ENCODE data around the gene SLC7A8.

Gene SLC7A8

DNA sequence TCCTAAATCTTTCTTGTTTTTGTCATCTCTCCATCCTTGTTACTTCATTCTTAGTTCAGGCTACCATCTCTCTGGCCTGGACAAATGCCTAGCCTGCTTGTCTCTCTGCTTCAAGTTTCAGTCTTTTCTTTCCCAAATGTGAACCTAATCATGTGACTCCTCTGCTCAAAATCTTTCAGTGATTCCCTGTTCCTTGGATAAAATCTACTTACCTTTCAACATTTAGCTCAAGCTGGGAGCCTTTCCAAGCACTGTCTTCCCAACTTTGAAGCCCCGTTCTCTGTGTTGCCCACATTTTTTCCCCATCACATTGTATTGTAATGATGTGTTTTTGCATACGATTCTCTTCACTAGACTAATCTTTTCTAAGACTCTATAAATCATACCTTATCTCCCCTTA, 24.7 kb downstream of the SLC7A8 start:
- Histone ChIP-seq H3K4me1 (ENCODE audit: control insufficient read depth, insufficient read depth, low read length) (peaks cover 52% of the 10 kb centered on the region), H3K27ac (ENCODE audit: low read depth, low read length) (peak overlapping the region; percentile 82), H3K36me3 (ENCODE audit: control insufficient read depth, insufficient read depth, low read length) (peaks cover 26% of the 10 kb centered on the region), H3K9me3 (ENCODE audit: control insufficient read depth, insufficient read depth, low read length) (no peaks in the 10 kb centered on the region), H3K9ac (ENCODE audit: low read depth, low read length) (no peak overlapping the region), H3K4me3 (ENCODE audit: low read depth, low read length) (no peak overlapping the region), H3K27me3 (ENCODE audit: control insufficient read depth, insufficient read depth, low read length) (no peaks in the 10 kb centered on the region)

DNA sequence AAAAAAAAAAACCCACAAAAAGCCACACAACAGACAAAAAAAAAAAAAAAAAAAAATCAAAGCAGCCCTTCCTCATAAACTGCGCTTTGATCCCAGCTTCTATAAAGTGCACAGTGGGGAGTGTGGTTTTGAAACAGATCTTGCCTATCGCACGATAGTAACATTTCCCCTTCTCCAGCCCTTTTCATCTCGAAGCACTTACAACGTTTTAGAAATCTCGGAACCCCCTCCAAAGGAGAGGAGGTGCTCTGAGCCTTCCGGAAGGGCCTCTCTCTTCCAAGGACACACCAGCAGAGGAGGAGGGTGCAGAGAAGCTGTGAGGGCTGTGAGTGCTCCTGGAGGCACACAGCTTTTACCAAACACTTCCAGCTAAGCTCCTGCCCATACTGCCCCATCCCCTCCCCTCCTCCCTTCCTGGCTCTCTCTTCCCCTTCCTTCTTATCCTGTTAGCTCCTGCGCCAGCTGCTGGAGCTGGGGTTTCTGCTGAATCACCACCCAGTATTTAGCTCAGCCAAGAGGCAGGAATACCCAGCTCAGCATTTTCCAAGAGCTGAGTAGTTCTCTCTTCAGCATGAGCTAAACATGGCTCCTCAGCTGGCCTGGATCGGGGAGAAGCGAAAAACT, 28.4 kb downstream of the SLC7A8 start:
- Histone ChIP-seq H3K4me1 (ENCODE audit: control insufficient read depth, insufficient read depth, low read length) (peaks cover 28% of the 10 kb centered on the region), H3K4me3 (ENCODE audit: low read depth, low read length) (no peak overlapping the region), H3K27ac (ENCODE audit: low read depth, low read length) (peak overlapping the region; percentile 60), H3K36me3 (ENCODE audit: control insufficient read depth, insufficient read depth, low read length) (peaks cover 34% of the 10 kb centered on the region), H3K27me3 (ENCODE audit: control insufficient read depth, insufficient read depth, low read length) (no peaks in the 10 kb centered on the region), H3K9me3 (ENCODE audit: control insufficient read depth, insufficient read depth, low read length) (no peaks in the 10 kb centered on the region), H3K9ac (ENCODE audit: low read depth, low read length) (no peak overlapping the region)

DNA sequence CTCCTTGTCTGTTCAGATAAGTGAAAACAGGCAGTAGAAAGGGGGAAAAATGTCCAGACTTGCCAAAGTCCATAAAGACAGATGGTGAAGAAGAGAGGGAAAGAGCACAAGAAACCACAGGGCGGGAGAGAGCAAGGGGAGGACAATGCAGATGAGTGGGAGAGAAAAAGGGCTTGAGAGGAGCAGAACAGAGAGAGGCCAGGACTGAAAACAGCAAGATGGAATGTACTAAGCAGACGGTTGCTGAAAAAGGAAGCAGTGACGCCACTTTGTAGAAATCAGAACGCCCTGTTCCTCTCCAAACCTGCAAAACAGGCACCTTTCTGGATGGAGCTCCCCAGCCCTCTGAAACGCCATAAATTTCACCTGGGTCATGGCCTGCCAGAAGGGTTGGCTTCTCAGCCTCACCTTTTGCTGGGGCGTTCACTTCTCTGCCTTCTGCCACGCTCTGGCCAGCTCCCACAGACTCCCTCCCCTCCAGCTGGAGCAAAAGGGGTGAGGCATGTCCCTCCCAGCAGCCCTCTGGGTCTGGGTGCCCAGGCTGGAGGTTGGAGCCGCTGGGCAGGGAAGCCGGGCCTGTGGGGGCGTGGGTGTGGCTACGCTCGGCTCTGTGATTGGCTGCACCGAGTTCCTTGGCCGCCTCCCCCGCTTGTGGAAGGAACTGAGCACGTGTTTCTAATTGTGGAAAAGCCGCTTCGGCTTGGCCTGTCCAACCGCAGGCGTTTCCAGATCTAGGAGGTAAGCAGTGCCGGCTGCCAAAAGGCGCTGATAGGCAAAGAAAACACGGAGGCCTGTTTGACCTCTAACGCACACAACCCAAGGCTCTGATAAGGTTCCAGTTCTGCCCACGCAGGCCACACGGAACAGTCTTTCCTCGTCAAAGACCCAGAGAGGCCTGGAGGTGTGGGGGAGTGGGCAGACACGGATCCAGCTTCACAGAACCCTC, 29.3 kb downstream of the SLC7A8 start:
- no peaks in the 10 kb centered on the region for H3K9me3 ChIP-seq (ENCODE audit: control insufficient read depth, insufficient read depth, low read length)
- H3K4me1 ChIP-seq (ENCODE audit: control insufficient read depth, insufficient read depth, low read length), result peaks cover 19% of the 10 kb centered on the region
- no peaks in the 10 kb centered on the region for H3K27me3 ChIP-seq (ENCODE audit: control insufficient read depth, insufficient read depth, low read length)
- peaks cover 31% of the 10 kb centered on the region for H3K36me3 ChIP-seq (ENCODE audit: control insufficient read depth, insufficient read depth, low read length)
- H3K9ac ChIP-seq (ENCODE audit: low read depth, low read length), result no peak overlapping the region
- no peak overlapping the region for H3K4me3 ChIP-seq (ENCODE audit: low read depth, low read length)
- H3K27ac ChIP-seq (ENCODE audit: low read depth, low read length), result peak overlapping the region; percentile 21

- Histone ChIP-seq H3K4me3 (ENCODE audit: low read depth, low read length) (no peak overlapping the region), H3K36me3 (ENCODE audit: control insufficient read depth, insufficient read depth, low read length) (peaks cover 22% of the 10 kb centered on the region)
These were observed 32.1 kb downstream of the SLC7A8 start for GRCh38 chr14:23151342-23151741.

GRCh38 chr14:23149745-23150144, 33.7 kb downstream of the SLC7A8 start:
- Histone ChIP-seq H3K27ac (ENCODE audit: low read depth, low read length) (no peak overlapping the region), H3K9me3 (ENCODE audit: control insufficient read depth, insufficient read depth, low read length) (no peaks in the 10 kb centered on the region), H3K4me1 (ENCODE audit: control insufficient read depth, insufficient read depth, low read length) (peaks cover 4% of the 10 kb centered on the region; the same call in 1 of the 2 replicates), H3K36me3 (ENCODE audit: control insufficient read depth, insufficient read depth, low read length) (peaks cover 23% of the 10 kb centered on the region), H3K9ac (ENCODE audit: low read depth, low read length) (no peak overlapping the region), H3K4me3 (ENCODE audit: low read depth, low read length) (no peak overlapping the region), H3K27me3 (ENCODE audit: control insufficient read depth, insufficient read depth, low read length) (no peaks in the 10 kb centered on the region)

More at GRCh38 chr14:23151342-23151741, 32.1 kb downstream of the SLC7A8 start:
- H3K27me3 ChIP-seq (ENCODE audit: control insufficient read depth, insufficient read depth, low read length), result no peaks in the 10 kb centered on the region
- H3K9ac ChIP-seq (ENCODE audit: low read depth, low read length), result no peak overlapping the region
- no peak overlapping the region for H3K27ac ChIP-seq (ENCODE audit: low read depth, low read length)
- H3K4me1 ChIP-seq (ENCODE audit: control insufficient read depth, insufficient read depth, low read length), result peaks cover 14% of the 10 kb centered on the region
- no peaks in the 10 kb centered on the region for H3K9me3 ChIP-seq (ENCODE audit: control insufficient read depth, insufficient read depth, low read length)

DNA sequence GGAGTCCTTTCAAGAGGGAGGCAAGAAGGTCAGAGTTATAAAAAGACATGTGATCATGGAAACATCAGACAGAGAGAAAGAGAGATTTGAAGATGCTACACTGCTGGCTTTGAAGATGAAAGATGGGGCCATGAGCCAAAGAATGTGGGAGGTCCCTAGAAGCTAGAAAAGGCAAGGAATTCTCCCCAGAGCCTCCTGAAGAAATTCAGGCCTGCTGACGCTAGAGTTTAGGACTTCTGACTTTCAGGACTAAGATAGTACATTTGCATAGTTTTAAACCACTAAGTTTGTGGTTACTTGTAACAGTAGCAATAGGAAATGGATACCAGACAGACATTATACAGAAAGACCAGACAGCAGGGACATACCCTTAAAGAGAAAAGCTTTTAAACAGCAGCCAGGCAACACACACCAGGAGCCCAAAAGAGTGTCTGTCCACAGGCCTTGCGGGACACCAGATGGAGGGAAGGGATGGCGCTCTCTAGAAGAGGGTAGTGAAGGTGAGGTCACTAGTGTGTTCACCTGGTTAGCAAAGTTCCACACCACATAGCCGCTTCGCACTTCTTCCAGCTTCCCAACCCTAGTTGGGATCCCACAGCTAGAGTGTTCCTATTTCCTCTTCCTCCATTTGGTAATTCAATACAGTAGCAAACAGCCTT, 34.7 kb downstream of the SLC7A8 start:
- Histone ChIP-seq H3K4me1 (ENCODE audit: control insufficient read depth, insufficient read depth, low read length) (no peaks in the 10 kb centered on the region), H3K9me3 (ENCODE audit: control insufficient read depth, insufficient read depth, low read length) (no peaks in the 10 kb centered on the region), H3K27me3 (ENCODE audit: control insufficient read depth, insufficient read depth, low read length) (no peaks in the 10 kb centered on the region), H3K36me3 (ENCODE audit: control insufficient read depth, insufficient read depth, low read length) (peaks cover 26% of the 10 kb centered on the region), H3K4me3 (ENCODE audit: low read depth, low read length) (no peak overlapping the region), H3K9ac (ENCODE audit: low read depth, low read length) (no peak overlapping the region), H3K27ac (ENCODE audit: low read depth, low read length) (no peak overlapping the region)

- Histone ChIP-seq H3K27ac (ENCODE audit: low read depth, low read length) (no peak overlapping the region), H3K36me3 (ENCODE audit: control insufficient read depth, insufficient read depth, low read length) (peaks cover 33% of the 10 kb centered on the region)
These were observed 35.8 kb downstream of the SLC7A8 start for GRCh38 chr14:23147676-23148075.

GRCh38 chr14:23146980-23147379, 36.5 kb downstream of the SLC7A8 start:
- Histone ChIP-seq H3K9me3 (ENCODE audit: control insufficient read depth, insufficient read depth, low read length) (no peaks in the 10 kb centered on the region), H3K4me3 (ENCODE audit: low read depth, low read length) (no peak overlapping the region), H3K36me3 (ENCODE audit: control insufficient read depth, insufficient read depth, low read length) (peaks cover 38% of the 10 kb centered on the region), H3K9ac (ENCODE audit: low read depth, low read length) (no peak overlapping the region), H3K4me1 (ENCODE audit: control insufficient read depth, insufficient read depth, low read length) (no peaks in the 10 kb centered on the region), H3K27me3 (ENCODE audit: control insufficient read depth, insufficient read depth, low read length) (no peaks in the 10 kb centered on the region), H3K27ac (ENCODE audit: low read depth, low read length) (no peak overlapping the region)

More at GRCh38 chr14:23147676-23148075, 35.8 kb downstream of the SLC7A8 start:
- Histone ChIP-seq H3K4me1 (ENCODE audit: control insufficient read depth, insufficient read depth, low read length) (no peaks in the 10 kb centered on the region), H3K4me3 (ENCODE audit: low read depth, low read length) (no peak overlapping the region), H3K9me3 (ENCODE audit: control insufficient read depth, insufficient read depth, low read length) (no peaks in the 10 kb centered on the region), H3K27me3 (ENCODE audit: control insufficient read depth, insufficient read depth, low read length) (no peaks in the 10 kb centered on the region), H3K9ac (ENCODE audit: low read depth, low read length) (no peak overlapping the region)

DNA sequence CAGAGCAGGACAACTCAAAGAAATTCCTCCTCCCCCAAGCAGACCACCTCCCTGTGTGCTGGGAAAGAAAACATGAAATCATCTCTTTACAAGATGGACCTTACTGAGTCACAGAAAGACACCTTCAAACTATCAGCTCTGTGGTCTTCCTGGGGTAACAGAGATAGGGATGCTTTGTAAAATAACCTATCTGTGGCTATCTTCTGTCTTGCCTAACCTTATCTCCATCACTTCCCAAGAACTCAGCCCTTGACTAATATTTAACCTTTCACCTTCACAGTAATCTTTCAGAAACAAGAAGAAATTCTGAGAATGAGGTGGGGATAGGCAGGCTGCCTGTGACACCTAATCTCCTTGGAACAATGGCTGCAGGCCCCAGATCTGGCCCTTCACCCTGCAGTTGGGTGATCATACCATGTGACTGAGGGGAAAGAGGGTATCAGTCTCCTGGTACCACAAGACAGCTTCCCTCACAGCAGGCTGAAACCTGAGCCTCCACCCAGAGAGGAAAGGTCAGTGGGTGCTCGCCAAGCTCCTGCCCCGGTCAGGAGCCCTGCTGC, 37.0 kb downstream of the SLC7A8 start:
- Histone ChIP-seq H3K4me3 (ENCODE audit: low read depth, low read length) (no peak overlapping the region), H3K27me3 (ENCODE audit: control insufficient read depth, insufficient read depth, low read length) (no peaks in the 10 kb centered on the region), H3K9me3 (ENCODE audit: control insufficient read depth, insufficient read depth, low read length) (no peaks in the 10 kb centered on the region), H3K9ac (ENCODE audit: low read depth, low read length) (no peak overlapping the region), H3K4me1 (ENCODE audit: control insufficient read depth, insufficient read depth, low read length) (no peaks in the 10 kb centered on the region), H3K36me3 (ENCODE audit: control insufficient read depth, insufficient read depth, low read length) (peaks cover 36% of the 10 kb centered on the region), H3K27ac (ENCODE audit: low read depth, low read length) (no peak overlapping the region)

DNA sequence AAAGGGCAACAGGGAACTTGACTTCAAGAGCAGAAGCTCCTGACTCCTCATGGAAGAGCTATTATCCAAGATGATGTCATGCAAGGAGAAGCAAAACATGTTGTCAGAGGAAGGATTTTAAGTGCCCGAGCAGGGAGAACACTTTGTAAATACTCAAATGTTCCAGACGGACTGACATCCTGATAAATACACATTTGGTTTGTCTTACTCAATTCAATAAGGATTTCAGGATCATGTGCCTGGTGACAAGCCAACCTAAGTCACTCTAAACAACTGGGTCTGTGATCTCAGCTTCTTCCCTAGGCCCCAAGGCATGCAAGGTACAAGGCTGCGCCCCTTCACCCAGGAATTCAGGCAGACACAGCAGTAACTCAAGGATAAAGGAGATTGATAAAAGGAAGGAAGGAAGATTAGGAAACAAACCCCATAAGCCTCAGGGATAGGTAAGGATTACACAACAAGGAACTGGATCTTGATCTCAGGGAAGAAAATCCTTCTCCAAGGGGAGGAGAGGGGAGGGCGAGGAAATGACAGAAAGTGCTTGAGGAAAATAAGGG, 37.6 kb downstream of the SLC7A8 start:
- H3K36me3 ChIP-seq (ENCODE audit: control insufficient read depth, insufficient read depth, low read length), result peaks cover 32% of the 10 kb centered on the region
- H3K9me3 ChIP-seq (ENCODE audit: control insufficient read depth, insufficient read depth, low read length), result no peaks in the 10 kb centered on the region
- H3K27me3 ChIP-seq (ENCODE audit: control insufficient read depth, insufficient read depth, low read length), result no peaks in the 10 kb centered on the region
- no peak overlapping the region for H3K4me3 ChIP-seq (ENCODE audit: low read depth, low read length)
- no peak overlapping the region for H3K9ac ChIP-seq (ENCODE audit: low read depth, low read length)
- H3K27ac ChIP-seq (ENCODE audit: low read depth, low read length), result peak overlapping the region; percentile 44
- H3K4me1 ChIP-seq (ENCODE audit: control insufficient read depth, insufficient read depth, low read length), result no peaks in the 10 kb centered on the region

Data from HUES48 (cell line).